ENCODE results near the gene F2RL3. TPM values are rescaled to one million over a fixed set of nuclear protein-coding genes. Genes with fewer than 3 reads are reported as not detected.

The F2RL3 gene
- total and polyA plus RNA-seq, 2 of the 8 experiments (the other 6 are each of a cell fraction or from before 2014, with no cell fraction given): not detected

GRCh38 chr19:16912780-16913179 is 24.0 kb downstream of the F2RL3 start (continued):
- TF ChIP-seq CHD7 (IDR thresholded peaks at IDR 0.05; ENCODE audit: insufficient replicate concordance, low read length): no peak
- TF ChIP-seq CBX8 (IDR thresholded peaks at IDR 0.05; ENCODE audit: borderline replicate concordance, low read depth, low read length): no peak
- TF ChIP-seq ATF3 (IDR thresholded peaks at IDR 0.05; ENCODE audit: insufficient read depth, low read depth, low read length): no peak
- TF ChIP-seq MAX (IDR thresholded peaks at IDR 0.05): no peak

Data from H1 (cell line).